WTC11 (cell line): Measurements from ENCODE around the gene UTP11. TPM values are rescaled to one million over a fixed set of nuclear protein-coding genes. Genes with fewer than 3 reads are reported as not detected.

ENCODE experiments used
- ATAC-seq: fragments of 200-7000 bp; cut with Tn5 transposase; 2 replicates; pipeline ENCODE4 v1.10.0; 2021; ENCODE audit warnings: mild to moderate bottlenecking, moderate library complexity
- CTCF ChIA-PET: fragments of 300-600 bp; sonication (Branson Sonifier 250); formaldehyde crosslinking; loops from one replicate; lab custom pipeline; 2021; ENCODE audit warnings: antibody characterized with exemption; lab: Charles Lee
- POLR2A ChIA-PET: fragments of 350-600 bp; sonication (Branson Sonifier 250); formaldehyde crosslinking; loops from one replicate; lab custom pipeline; 2021; ENCODE audit warnings: antibody characterized with exemption; lab: Charles Lee
- DNase-seq: peaks from one replicate; pipeline ENCODE4 v3.0.0; 2021; ENCODE audit warnings: low spot score
- H3K27ac Mint-ChIP-seq: 2 replicates; pipeline ENCODE4 v1.8.0; 2021; ENCODE audit warnings: mixed read lengths
- H3K27me3 Mint-ChIP-seq: 2 replicates; pipeline ENCODE4 v1.8.0; 2021; ENCODE audit warnings: low read depth, mild to moderate bottlenecking, moderate library complexity, mixed read lengths
- H3K36me3 Mint-ChIP-seq: 2 replicates; pipeline ENCODE4 v1.8.0; 2021; ENCODE audit warnings: mixed read lengths
- H3K4me1 Mint-ChIP-seq: 2 replicates; pipeline ENCODE4 v1.8.0; 2022; ENCODE audit warnings: mixed read lengths
- H3K4me3 Mint-ChIP-seq: 2 replicates; pipeline ENCODE4 v1.8.0; 2021; ENCODE audit warnings: mild to moderate bottlenecking, moderate library complexity, mixed read lengths
- H3K9me3 Mint-ChIP-seq: 2 replicates; pipeline ENCODE4 v1.8.0; 2021; ENCODE audit warnings: mixed read lengths
- CREM ChIP-seq: sonication (generic); formaldehyde crosslinking; IDR thresholded peaks from 2 replicates; pipeline ENCODE4 v1.8.1; 2022; ENCODE audit warnings: mild to moderate bottlenecking, missing genetic modification reagents, moderate library complexity
- E2F4 ChIP-seq: sonication (generic); formaldehyde crosslinking; IDR thresholded peaks from 2 replicates; pipeline ENCODE4 v1.8.1; 2022; ENCODE audit warnings: low read depth, mild to moderate bottlenecking, moderate library complexity, missing genetic modification reagents, borderline replicate concordance
- ESRRA ChIP-seq: sonication (generic); formaldehyde crosslinking; IDR thresholded peaks from 2 replicates; pipeline ENCODE4 v1.8.1; 2022; ENCODE audit warnings: mild to moderate bottlenecking, missing genetic modification reagents, borderline replicate concordance
- ETV6 ChIP-seq: sonication (generic); formaldehyde crosslinking; IDR thresholded peaks from 2 replicates; pipeline ENCODE4 v1.8.1; 2022; ENCODE audit warnings: mild to moderate bottlenecking, missing genetic modification reagents
- FOXK1 ChIP-seq: sonication (generic); formaldehyde crosslinking; IDR thresholded peaks from 2 replicates; pipeline ENCODE4 v1.8.0; 2022; ENCODE audit warnings: mild to moderate bottlenecking, moderate library complexity, missing genetic modification reagents
- FOXP1 ChIP-seq: sonication (generic); formaldehyde crosslinking; IDR thresholded peaks from 2 replicates; pipeline ENCODE4 v1.8.0; 2022; ENCODE audit warnings: missing genetic modification reagents, mild to moderate bottlenecking, moderate library complexity, borderline replicate concordance
- FOXP4 ChIP-seq: sonication (generic); formaldehyde crosslinking; IDR thresholded peaks from 2 replicates; pipeline ENCODE4 v1.8.0; 2022; ENCODE audit warnings: mild to moderate bottlenecking, missing genetic modification reagents
- MXD4 ChIP-seq: fragments of 250-450 bp; sonication (Bioruptor Pico); IDR thresholded peaks from 2 replicates; pipeline ENCODE4 v1.8.0; 2021; ENCODE audit warnings: mild to moderate bottlenecking, moderate library complexity, borderline replicate concordance
- NR3C1 ChIP-seq: sonication (generic); formaldehyde crosslinking; conservative IDR thresholded peaks from 2 replicates; pipeline ENCODE4 v1.8.1; 2023; ENCODE audit warnings: low read depth, mild to moderate bottlenecking, missing genetic modification reagents
- PREB ChIP-seq: sonication (generic); formaldehyde crosslinking; IDR thresholded peaks from 2 replicates; pipeline ENCODE4 v1.8.1; 2022; ENCODE audit warnings: mild to moderate bottlenecking, missing genetic modification reagents, moderate library complexity, borderline replicate concordance
- SOX15 ChIP-seq: fragments of 250-450 bp; sonication (Bioruptor Pico); IDR thresholded peaks from 2 replicates; pipeline ENCODE4 v1.9.0; 2021; ENCODE audit warnings: mild to moderate bottlenecking
- USF2 ChIP-seq: sonication (generic); formaldehyde crosslinking; IDR thresholded peaks from 2 replicates; pipeline ENCODE4 v1.8.1; 2023; ENCODE audit warnings: mild to moderate bottlenecking, missing genetic modification reagents, moderate library complexity
- ZNF232 ChIP-seq: sonication (generic); formaldehyde crosslinking; IDR thresholded peaks from 2 replicates; pipeline ENCODE4 v1.8.0; 2022; ENCODE audit warnings: mild to moderate bottlenecking, missing genetic modification reagents
- ZNF263 ChIP-seq: sonication (generic); formaldehyde crosslinking; IDR thresholded peaks from 2 replicates; pipeline ENCODE4 v1.8.1; 2022; ENCODE audit warnings: low read depth, mild to moderate bottlenecking, moderate library complexity, missing genetic modification reagents
- total RNA-seq: library from RNA; stranded (reverse); gene quantifications from 3 replicates; pipeline ENCODE4 v1.2.3, GENCODE V29; 2021
- TF ChIP-seq, protein P1 (sequence below): sonication (generic); formaldehyde crosslinking; IDR thresholded peaks from 2 replicates; pipeline ENCODE4 v1.8.0; 2022; ENCODE audit warnings: mild to moderate bottlenecking, missing genetic modification reagents
- TF ChIP-seq, protein P2 (sequence below): fragments of 250-450 bp; sonication (Bioruptor Pico); IDR thresholded peaks from 2 replicates; pipeline ENCODE4 v1.9.0; 2021; ENCODE audit warnings: mild to moderate bottlenecking
- TF ChIP-seq, protein P3 (sequence below): fragments of 250-450 bp; sonication (Bioruptor Pico); IDR thresholded peaks from 2 replicates; pipeline ENCODE4 v1.9.0; 2021; ENCODE audit warnings: mild to moderate bottlenecking, borderline replicate concordance
- TF ChIP-seq, protein P4 (sequence below): sonication (generic); formaldehyde crosslinking; IDR thresholded peaks from 2 replicates; pipeline ENCODE4 v1.8.0; 2022; ENCODE audit warnings: mild to moderate bottlenecking, missing genetic modification reagents

The UTP11 gene
- total RNA-seq, 1 experiment from 2014 or later: 42.2 TPM

DNA sequence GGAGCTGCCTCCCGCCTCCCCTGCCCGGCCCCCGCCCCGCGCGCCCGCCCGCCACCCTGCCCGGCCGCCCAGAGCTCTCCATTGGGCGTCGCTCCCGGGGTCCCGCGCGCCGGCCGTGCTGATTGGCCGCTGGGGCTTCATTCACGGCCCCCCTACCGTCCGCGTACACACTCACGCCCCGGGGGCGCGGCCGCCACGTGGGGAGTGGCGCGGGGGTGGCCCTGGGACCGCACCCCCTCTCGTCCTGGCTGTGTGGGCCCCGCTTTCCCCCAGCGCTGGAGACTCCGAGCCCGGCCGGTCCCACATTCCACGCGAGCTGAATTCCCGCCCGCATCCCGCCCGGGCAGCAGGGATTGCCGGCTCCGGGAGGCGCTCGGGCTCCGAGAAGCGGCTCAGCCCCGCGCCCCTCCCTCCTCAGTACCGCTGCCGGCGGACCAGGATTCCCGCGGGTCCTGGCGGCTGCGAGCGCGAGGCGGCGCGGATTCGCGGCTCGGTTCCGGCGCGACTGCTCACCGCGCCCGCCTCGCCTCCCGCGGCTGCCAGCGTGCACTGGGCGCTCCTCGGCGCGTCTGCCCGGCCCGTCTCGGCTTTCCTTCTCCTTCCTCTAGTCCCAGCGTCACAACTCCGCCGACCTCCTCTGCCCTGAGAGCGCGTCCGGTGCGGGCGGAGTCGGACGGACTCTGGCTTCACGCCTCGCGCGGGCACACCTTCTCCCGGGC is 34.5 kb downstream of the UTP11 start (continued):
- peak; percentile 40; the same call in 1 of the 2 replicates for TF ChIP-seq FOXP1
- TF ChIP-seq, protein P1, sequence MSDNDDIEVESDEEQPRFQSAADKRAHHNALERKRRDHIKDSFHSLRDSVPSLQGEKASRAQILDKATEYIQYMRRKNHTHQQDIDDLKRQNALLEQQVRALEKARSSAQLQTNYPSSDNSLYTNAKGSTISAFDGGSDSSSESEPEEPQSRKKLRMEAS (CRISPR knock-in tag): peak; percentile 74
- TF ChIP-seq USF2 (CRISPR knock-in tag): peak; percentile 52
- TF ChIP-seq FOXK1 (CRISPR knock-in tag): peak; percentile 94
- 0 out of 2 replicates have a peak, but pooled peaks have one; percentile 44 for TF ChIP-seq ZNF232 (CRISPR knock-in tag)
- TF ChIP-seq, protein P2, sequence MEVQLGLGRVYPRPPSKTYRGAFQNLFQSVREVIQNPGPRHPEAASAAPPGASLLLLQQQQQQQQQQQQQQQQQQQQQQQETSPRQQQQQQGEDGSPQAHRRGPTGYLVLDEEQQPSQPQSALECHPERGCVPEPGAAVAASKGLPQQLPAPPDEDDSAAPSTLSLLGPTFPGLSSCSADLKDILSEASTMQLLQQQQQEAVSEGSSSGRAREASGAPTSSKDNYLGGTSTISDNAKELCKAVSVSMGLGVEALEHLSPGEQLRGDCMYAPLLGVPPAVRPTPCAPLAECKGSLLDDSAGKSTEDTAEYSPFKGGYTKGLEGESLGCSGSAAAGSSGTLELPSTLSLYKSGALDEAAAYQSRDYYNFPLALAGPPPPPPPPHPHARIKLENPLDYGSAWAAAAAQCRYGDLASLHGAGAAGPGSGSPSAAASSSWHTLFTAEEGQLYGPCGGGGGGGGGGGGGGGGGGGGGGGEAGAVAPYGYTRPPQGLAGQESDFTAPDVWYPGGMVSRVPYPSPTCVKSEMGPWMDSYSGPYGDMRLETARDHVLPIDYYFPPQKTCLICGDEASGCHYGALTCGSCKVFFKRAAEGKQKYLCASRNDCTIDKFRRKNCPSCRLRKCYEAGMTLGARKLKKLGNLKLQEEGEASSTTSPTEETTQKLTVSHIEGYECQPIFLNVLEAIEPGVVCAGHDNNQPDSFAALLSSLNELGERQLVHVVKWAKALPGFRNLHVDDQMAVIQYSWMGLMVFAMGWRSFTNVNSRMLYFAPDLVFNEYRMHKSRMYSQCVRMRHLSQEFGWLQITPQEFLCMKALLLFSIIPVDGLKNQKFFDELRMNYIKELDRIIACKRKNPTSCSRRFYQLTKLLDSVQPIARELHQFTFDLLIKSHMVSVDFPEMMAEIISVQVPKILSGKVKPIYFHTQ: no peak
- TF ChIP-seq MXD4 (CRISPR knock-in tag): no peak
- TF ChIP-seq E2F4 (CRISPR knock-in tag): no peak

DNA sequence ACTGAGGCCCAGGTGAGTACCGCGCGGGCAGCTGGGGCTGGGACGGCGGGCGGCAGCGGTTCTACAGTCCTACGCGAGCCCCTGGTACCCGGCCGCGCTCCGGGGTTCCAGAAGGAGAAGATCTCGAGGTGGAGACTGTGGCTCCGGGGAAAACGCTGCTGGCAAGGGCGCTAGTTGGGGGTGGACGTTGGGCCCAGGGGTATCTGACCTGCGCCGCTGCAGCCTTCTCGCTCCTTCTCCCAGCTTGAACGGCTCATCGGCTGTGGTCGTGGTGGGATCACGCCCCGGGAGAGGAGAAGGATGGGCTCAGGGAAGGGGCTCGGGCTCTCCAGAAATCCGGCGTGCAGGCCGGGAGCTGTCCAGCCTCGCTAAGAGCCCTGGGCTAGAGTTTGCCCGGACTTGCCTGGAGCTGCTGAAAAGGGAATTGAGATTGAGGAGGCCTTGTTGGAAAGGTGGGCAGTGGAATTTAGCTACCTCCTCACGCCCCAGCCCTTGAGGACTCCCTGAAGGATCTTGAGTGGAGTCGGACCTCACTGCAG is 35.1 kb downstream of the UTP11 start:
- Mint-ChIP-seq H3K4me3 (peak overlapping the region; percentile 78), H3K36me3 (peaks cover 8% of the 10 kb centered on the region), H3K9me3 (no peaks in the 10 kb centered on the region), H3K4me1 (peaks cover 48% of the 10 kb centered on the region), H3K27ac (no peak overlapping the region), H3K27me3 (peaks cover 47% of the 10 kb centered on the region)
- POLR2A ChIA-PET: interaction anchor here (0.6 kb wide), 1 partner anchor 17 kb away, joined by 3 read pairs; no protein-coding TSS in a partner anchor
- DNase-seq: peak; percentile 65
- CTCF ChIA-PET: interaction anchor here (0.6 to 4.3 kb wide), 7 partner anchors 17 to 787 kb away, joined by 3 to 90 read pairs (median 4); no protein-coding TSS in a partner anchor
- peak; percentile 35 for ATAC-seq
- TF ChIP-seq FOXP4 (CRISPR knock-in tag) (peak; percentile 32; the same call in 1 of the 2 replicates), NR3C1 (CRISPR knock-in tag) (no peak), ETV6 (CRISPR knock-in tag) (0 out of 2 replicates have a peak, but pooled peaks have one; percentile 28), SOX15 (CRISPR knock-in tag) (no peak), ZNF263 (CRISPR knock-in tag) (peak; percentile 24; the same call in 1 of the 2 replicates), ESRRA (CRISPR knock-in tag) (0 out of 2 replicates have a peak, but pooled peaks have one; percentile 8), PREB (CRISPR knock-in tag) (peak; percentile 31; the same call in 1 of the 2 replicates), CREM (CRISPR knock-in tag) (0 out of 2 replicates have a peak, but pooled peaks have one; percentile 34)
- TF ChIP-seq, protein P3, sequence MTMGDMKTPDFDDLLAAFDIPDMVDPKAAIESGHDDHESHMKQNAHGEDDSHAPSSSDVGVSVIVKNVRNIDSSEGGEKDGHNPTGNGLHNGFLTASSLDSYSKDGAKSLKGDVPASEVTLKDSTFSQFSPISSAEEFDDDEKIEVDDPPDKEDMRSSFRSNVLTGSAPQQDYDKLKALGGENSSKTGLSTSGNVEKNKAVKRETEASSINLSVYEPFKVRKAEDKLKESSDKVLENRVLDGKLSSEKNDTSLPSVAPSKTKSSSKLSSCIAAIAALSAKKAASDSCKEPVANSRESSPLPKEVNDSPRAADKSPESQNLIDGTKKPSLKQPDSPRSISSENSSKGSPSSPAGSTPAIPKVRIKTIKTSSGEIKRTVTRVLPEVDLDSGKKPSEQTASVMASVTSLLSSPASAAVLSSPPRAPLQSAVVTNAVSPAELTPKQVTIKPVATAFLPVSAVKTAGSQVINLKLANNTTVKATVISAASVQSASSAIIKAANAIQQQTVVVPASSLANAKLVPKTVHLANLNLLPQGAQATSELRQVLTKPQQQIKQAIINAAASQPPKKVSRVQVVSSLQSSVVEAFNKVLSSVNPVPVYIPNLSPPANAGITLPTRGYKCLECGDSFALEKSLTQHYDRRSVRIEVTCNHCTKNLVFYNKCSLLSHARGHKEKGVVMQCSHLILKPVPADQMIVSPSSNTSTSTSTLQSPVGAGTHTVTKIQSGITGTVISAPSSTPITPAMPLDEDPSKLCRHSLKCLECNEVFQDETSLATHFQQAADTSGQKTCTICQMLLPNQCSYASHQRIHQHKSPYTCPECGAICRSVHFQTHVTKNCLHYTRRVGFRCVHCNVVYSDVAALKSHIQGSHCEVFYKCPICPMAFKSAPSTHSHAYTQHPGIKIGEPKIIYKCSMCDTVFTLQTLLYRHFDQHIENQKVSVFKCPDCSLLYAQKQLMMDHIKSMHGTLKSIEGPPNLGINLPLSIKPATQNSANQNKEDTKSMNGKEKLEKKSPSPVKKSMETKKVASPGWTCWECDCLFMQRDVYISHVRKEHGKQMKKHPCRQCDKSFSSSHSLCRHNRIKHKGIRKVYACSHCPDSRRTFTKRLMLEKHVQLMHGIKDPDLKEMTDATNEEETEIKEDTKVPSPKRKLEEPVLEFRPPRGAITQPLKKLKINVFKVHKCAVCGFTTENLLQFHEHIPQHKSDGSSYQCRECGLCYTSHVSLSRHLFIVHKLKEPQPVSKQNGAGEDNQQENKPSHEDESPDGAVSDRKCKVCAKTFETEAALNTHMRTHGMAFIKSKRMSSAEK (CRISPR knock-in tag): no peak
- TF ChIP-seq, protein P4, sequence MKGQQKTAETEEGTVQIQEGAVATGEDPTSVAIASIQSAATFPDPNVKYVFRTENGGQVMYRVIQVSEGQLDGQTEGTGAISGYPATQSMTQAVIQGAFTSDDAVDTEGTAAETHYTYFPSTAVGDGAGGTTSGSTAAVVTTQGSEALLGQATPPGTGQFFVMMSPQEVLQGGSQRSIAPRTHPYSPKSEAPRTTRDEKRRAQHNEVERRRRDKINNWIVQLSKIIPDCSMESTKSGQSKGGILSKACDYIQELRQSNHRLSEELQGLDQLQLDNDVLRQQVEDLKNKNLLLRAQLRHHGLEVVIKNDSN (CRISPR knock-in tag): peak; percentile 25; the same call in 1 of the 2 replicates
